ENCODE measurements around the gene ACTR6. TPM values are rescaled to one million over a fixed set of nuclear protein-coding genes. Genes with fewer than 3 reads are reported as not detected.

The ACTR6 gene
- total and polyA plus RNA-seq, 4 donors = 12.0 to 25.2 (median 17.5) TPM

DNA sequence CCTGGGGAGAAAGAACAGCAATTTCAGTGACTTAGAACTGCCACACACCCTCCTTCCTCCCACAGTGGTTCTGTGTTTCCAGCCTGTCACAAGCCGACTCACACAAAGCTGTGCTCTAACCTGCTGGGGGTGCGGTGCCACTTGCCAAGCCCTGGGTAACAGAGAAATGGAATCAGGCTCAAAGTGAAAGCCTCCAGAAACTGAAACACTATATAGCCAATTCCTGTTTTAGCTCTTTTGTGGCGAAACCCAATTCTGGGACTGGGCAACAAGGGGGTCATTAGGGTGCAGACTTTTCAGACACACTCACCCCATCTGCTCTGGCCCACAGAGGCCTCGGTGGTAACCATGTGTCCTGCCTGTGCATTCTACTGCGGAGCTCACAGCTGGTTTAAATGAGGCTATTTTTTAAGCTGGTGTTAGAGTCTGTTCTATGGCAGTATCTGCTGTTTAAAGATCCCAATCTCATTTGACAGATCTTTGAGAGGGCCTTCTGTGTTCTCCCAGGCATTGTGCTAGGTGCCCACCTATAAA, 15.2 kb upstream of the ACTR6 start:
- H3K4me1 ChIP-seq (ENCODE audit: control insufficient read depth in 5 of 5, insufficient read depth in 5 of 5, low read length in 5 of 5) = peaks cover 0 to 9% (median 0%) of the 10 kb centered on the region in 5 donors
- WGBS, 2 donors = 63 to 71% methylated on average over 5 of the region's 5 CpGs
- DNase-seq (no peak), ATAC-seq (ENCODE audit: insufficient read depth, low FRiP score) (no peak)
- H3K9ac ChIP-seq (ENCODE audit: insufficient read depth in 1 of 2, low read length in 2 of 2) = peak overlapping the region in 1 of 2 donors; percentile 20
- TF ChIP-seq CTCF (IDR thresholded peaks at IDR 0.05; ENCODE audit: control extremely low read depth, extremely low read depth) = no peak
- H3K9me3 ChIP-seq (ENCODE audit: control insufficient read depth in 4 of 4, insufficient read depth in 3 of 4, low read length in 3 of 4) = peaks cover 0 to 3% (median 0%) of the 10 kb centered on the region in 4 donors
- H3K36me3 ChIP-seq (ENCODE audit: control insufficient read depth in 4 of 4, insufficient read depth in 4 of 4, low read length in 4 of 4) = no peaks in the 10 kb centered on the region
- H3K27me3 ChIP-seq (ENCODE audit: control insufficient read depth in 3 of 3, insufficient read depth in 3 of 3, low read length in 2 of 3) = no peaks in the 10 kb centered on the region
- no peak overlapping the region for H3K27ac ChIP-seq (ENCODE audit: low read depth in 1 of 2, low read length in 1 of 2)
- H3K4me3 ChIP-seq = no peak overlapping the region

DNA sequence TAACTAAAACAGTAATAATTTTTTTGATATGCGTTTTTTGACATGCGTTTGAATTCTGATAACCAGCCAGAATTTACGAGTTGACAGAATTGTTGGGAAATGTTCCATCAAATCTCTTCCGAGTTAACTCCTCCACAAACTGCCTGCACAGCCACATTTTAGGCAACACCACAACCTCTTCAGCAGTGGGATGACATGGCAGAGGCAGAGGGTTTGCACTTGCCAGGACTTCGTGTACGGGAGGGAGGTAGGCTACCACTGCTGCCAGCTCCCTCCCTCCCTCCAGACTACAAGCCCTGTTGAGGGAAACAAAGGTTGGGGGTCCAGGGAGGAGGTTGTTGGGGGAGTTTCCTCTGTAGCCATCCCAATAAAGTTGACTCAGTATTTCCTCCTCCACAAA, 14.5 kb upstream of the ACTR6 start:
- no peak for ATAC-seq (ENCODE audit: insufficient read depth, low FRiP score)
- peak in 1 of 3 donors; percentile 7 for DNase-seq
- Histone ChIP-seq H3K4me3 (no peak overlapping the region), H3K9me3 (ENCODE audit: control insufficient read depth in 4 of 4, insufficient read depth in 3 of 4, low read length in 3 of 4) (peaks cover 0 to 3% (median 0%) of the 10 kb centered on the region in 4 donors), H3K9ac (ENCODE audit: insufficient read depth in 1 of 2, low read length in 2 of 2) (peak overlapping the region in 1 of 2 donors; percentile 20), H3K4me1 (ENCODE audit: control insufficient read depth in 5 of 5, insufficient read depth in 5 of 5, low read length in 5 of 5) (peaks cover 0 to 9% (median 0%) of the 10 kb centered on the region in 5 donors), H3K36me3 (ENCODE audit: control insufficient read depth in 4 of 4, insufficient read depth in 4 of 4, low read length in 4 of 4) (no peaks in the 10 kb centered on the region), H3K27me3 (ENCODE audit: control insufficient read depth in 3 of 3, insufficient read depth in 3 of 3, low read length in 2 of 3) (no peaks in the 10 kb centered on the region), H3K27ac (ENCODE audit: low read depth in 1 of 2, low read length in 1 of 2) (no peak overlapping the region)
- TF ChIP-seq CTCF (IDR thresholded peaks at IDR 0.05; ENCODE audit: control extremely low read depth, extremely low read depth) = no peak
- WGBS, 2 donors = 67 to 83% methylated on average over 6 of the region's 6 CpGs

- ATAC-seq (ENCODE audit: insufficient read depth, low FRiP score) = no peak
- H3K4me1 ChIP-seq (ENCODE audit: control insufficient read depth in 5 of 5, insufficient read depth in 5 of 5, low read length in 5 of 5) = peaks cover 0 to 9% (median 0%) of the 10 kb centered on the region in 5 donors
- DNase-seq = no peak
- peaks cover 0 to 1% (median 0%) of the 10 kb centered on the region in 4 donors for H3K9me3 ChIP-seq (ENCODE audit: control insufficient read depth in 4 of 4, insufficient read depth in 3 of 4, low read length in 3 of 4)
- no peaks in the 10 kb centered on the region for H3K27me3 ChIP-seq (ENCODE audit: control insufficient read depth in 3 of 3, insufficient read depth in 3 of 3, low read length in 2 of 3)
- H3K4me3 ChIP-seq = no peak overlapping the region
- no peak overlapping the region for H3K9ac ChIP-seq (ENCODE audit: insufficient read depth in 1 of 2, low read length in 2 of 2)
- H3K27ac ChIP-seq (ENCODE audit: low read depth in 1 of 2, low read length in 1 of 2) = no peak overlapping the region
- no peak for TF ChIP-seq CTCF (IDR thresholded peaks at IDR 0.05; ENCODE audit: control extremely low read depth, extremely low read depth)
- WGBS, 2 donors = 94 to 96% methylated on average over 5 of the region's 5 CpGs
- no peaks in the 10 kb centered on the region for H3K36me3 ChIP-seq (ENCODE audit: control insufficient read depth in 4 of 4, insufficient read depth in 4 of 4, low read length in 4 of 4)
Measured at GRCh38 chr12:100187068-100187467, 13.5 kb upstream of the ACTR6 start.

Data from lung (tissue), 12 donors.